ENCODE results near the gene CCR8. TPM values are rescaled to one million over a fixed set of nuclear protein-coding genes. Genes with fewer than 3 reads are reported as not detected.

Gene CCR8
- total and polyA plus RNA-seq, 7 donors = not detected

- Histone ChIP-seq H3K9me3 (peaks cover 4% of the 10 kb centered on the region), H3K4me1 (no peaks in the 10 kb centered on the region), H3K27me3 (ENCODE audit: insufficient read depth in 3 of 3, low read length in 2 of 3) (no peaks in the 10 kb centered on the region), H3K4me3 (no peak overlapping the region), H3K36me3 (ENCODE audit: insufficient read depth in 1 of 2, low read depth in 1 of 2) (peaks cover 0 to under 1% of the 10 kb centered on the region in 2 donors), H3K27ac (no peak overlapping the region)
- DNase-seq (no peak), ATAC-seq (no peak)
- 66 to 70% (median 68%) methylated on average over 2 of the region's 2 CpGs for WGBS, 3 donors
- intact Hi-C loops (cut with DNase I) = no loop called here
- no peak for TF ChIP-seq CTCF (IDR thresholded peaks at IDR 0.05)
These were observed 6.0 kb upstream of the CCR8 start for GRCh38 chr3:39323494-39323893.

- Histone ChIP-seq H3K36me3 (ENCODE audit: insufficient read depth in 1 of 2, low read depth in 1 of 2) (peaks cover 0 to 2% of the 10 kb centered on the region in 2 donors), H3K4me3 (no peak overlapping the region), H3K27me3 (ENCODE audit: insufficient read depth in 3 of 3, low read length in 2 of 3) (no peaks in the 10 kb centered on the region), H3K9me3 (no peaks in the 10 kb centered on the region), H3K4me1 (no peaks in the 10 kb centered on the region), H3K27ac (no peak overlapping the region)
- DNase-seq (no peak), ATAC-seq (no peak)
- intact Hi-C loops (cut with DNase I) = no loop called here
- 90 to 96% (median 93%) methylated on average over 2 of the region's 2 CpGs for WGBS, 3 donors
- no peak for TF ChIP-seq CTCF (IDR thresholded peaks at IDR 0.05)
These were observed 4.3 kb upstream of the CCR8 start for GRCh38 chr3:39325236-39325635.

- DNase-seq = no peak
- H3K36me3 ChIP-seq (ENCODE audit: insufficient read depth in 1 of 2, low read depth in 1 of 2) = peaks cover 0 to 2% of the 10 kb centered on the region in 2 donors
- H3K9me3 ChIP-seq = no peaks in the 10 kb centered on the region
- ATAC-seq = no peak
- H3K4me1 ChIP-seq = no peaks in the 10 kb centered on the region
- TF ChIP-seq CTCF (IDR thresholded peaks at IDR 0.05) = no peak
- no peak overlapping the region for H3K4me3 ChIP-seq
- 66 to 74% (median 68%) methylated on average over 4 of the region's 4 CpGs for WGBS, 3 donors
- intact Hi-C loops (cut with DNase I) = no loop called here
- H3K27ac ChIP-seq = no peak overlapping the region
- H3K27me3 ChIP-seq (ENCODE audit: insufficient read depth in 3 of 3, low read length in 2 of 3) = no peaks in the 10 kb centered on the region
These were observed 2.3 kb upstream of the CCR8 start for GRCh38 chr3:39327053-39327745.

GRCh38 chr3:39327746-39328349 lies 1.7 kb upstream of the CCR8 start:
- WGBS, 3 donors = 91 to 93% (median 91%) methylated on average over 4 of the region's 4 CpGs
- Histone ChIP-seq H3K4me3 (no peak overlapping the region), H3K36me3 (ENCODE audit: insufficient read depth in 1 of 2, low read depth in 1 of 2) (peaks cover 0 to 2% of the 10 kb centered on the region in 2 donors), H3K4me1 (no peaks in the 10 kb centered on the region), H3K9me3 (no peaks in the 10 kb centered on the region), H3K27ac (no peak overlapping the region), H3K27me3 (ENCODE audit: insufficient read depth in 3 of 3, low read length in 2 of 3) (no peaks in the 10 kb centered on the region)
- DNase-seq = no peak
- intact Hi-C loops (cut with DNase I) = no loop called here
- TF ChIP-seq CTCF (IDR thresholded peaks at IDR 0.05) = no peak
- ATAC-seq = no peak
